NCI-H345 treated with DMSO at 0.1 percent for 48 hours (cell line): ENCODE data around the gene RNF227.
"Not testable (repeated sequence)": the region's sequence is repeated elsewhere in the genome, so short reads cannot be mapped to it uniquely, and the experiment has no call there.

ENCODE experiments used
- DNase-seq: peaks from one replicate; lab custom pipeline; 2025; ENCODE audit not compliant: unreplicated experiment; lab: John Stamatoyannopoulos, UW

The RNF227 gene

GRCh38 chr17:7915611-7916384 lies at the start of gene RNF227:
RNF227 (minus strand) TSS chr17:7916289; CDS start chr17:7916195, 94 bp downstream.
- peak; percentile 79 for DNase-seq

GRCh38 chr17:7961421-7961820 lies 45.3 kb upstream of the RNF227 start:
- no peak for DNase-seq

GRCh38 chr17:7959503-7960253 lies 43.6 kb upstream of the RNF227 start:
- no peak for DNase-seq

- no peak for DNase-seq
Measured at GRCh38 chr17:7956228-7956965, 40.3 kb upstream of the RNF227 start.

GRCh38 chr17:7955414-7956227 lies 39.5 kb upstream of the RNF227 start:
- DNase-seq: no peak

GRCh38 chr17:7953266-7953665 lies 37.2 kb upstream of the RNF227 start:
- DNase-seq: not testable (repeated sequence)

GRCh38 chr17:7951143-7951792 lies 35.2 kb upstream of the RNF227 start:
- DNase-seq: no peak

- no peak for DNase-seq
Measured at GRCh38 chr17:7950578-7950977, 34.5 kb upstream of the RNF227 start.

GRCh38 chr17:7947651-7948050 lies 31.6 kb upstream of the RNF227 start:
- DNase-seq: no peak

GRCh38 chr17:7946441-7946840 lies 30.4 kb upstream of the RNF227 start:
- no peak for DNase-seq

- no peak for DNase-seq
Measured at GRCh38 chr17:7945651-7946050, 29.6 kb upstream of the RNF227 start.

GRCh38 chr17:7944326-7944725 lies 28.2 kb upstream of the RNF227 start:
- DNase-seq: no peak

- DNase-seq: no peak
Measured at GRCh38 chr17:7943291-7943690, 27.2 kb upstream of the RNF227 start.

GRCh38 chr17:7940743-7941142 lies 24.7 kb upstream of the RNF227 start:
- DNase-seq: no peak

GRCh38 chr17:7940034-7940433 lies 23.9 kb upstream of the RNF227 start:
- DNase-seq: no peak

GRCh38 chr17:7935859-7936258 lies 19.8 kb upstream of the RNF227 start:
- DNase-seq: no peak

- no peak for DNase-seq
Measured at GRCh38 chr17:7932949-7933348, 16.9 kb upstream of the RNF227 start.

GRCh38 chr17:7932483-7932891 lies 16.4 kb upstream of the RNF227 start:
- DNase-seq: no peak

GRCh38 chr17:7931709-7932482 lies 15.8 kb upstream of the RNF227 start, which contains the start of the genes CNTROB and TRAPPC1:
CNTROB (plus strand) TSS chr17:7932206; CDS start chr17:7933080, 874 bp downstream.
TRAPPC1 (minus strand) TSS chr17:7931946; CDS start chr17:7931829, 117 bp downstream.
- DNase-seq: peak; percentile 90
